Neural progenitor cell (in vitro differentiated cells): ENCODE data around the gene B3GAT1. TPM values are rescaled to one million over a fixed set of nuclear protein-coding genes. Genes with fewer than 3 reads are reported as not detected.

Experiments
- DNase-seq: peaks from one replicate; pipeline ENCODE4 v3.0.0-alpha.2; 2016; ENCODE audit warnings: low spot score
- H2AFZ ChIP-seq: fragments of 200-600 bp; sonication (generic); replicated peaks from 2 replicates; pipeline ENCODE4 v1.6.1; 2016; ENCODE audit warnings: antibody characterized with exemption
- H3F3A ChIP-seq: fragments of 200-600 bp; sonication (generic); 2 replicates; pipeline ENCODE4 v1.6.1; 2016; ENCODE audit warnings: antibody characterized with exemption, low read depth
- H3K27ac ChIP-seq: fragments of 200-600 bp; sonication (generic); 2 replicates; pipeline ENCODE4 v1.5.1; 2016; ENCODE audit warnings: mild to moderate bottlenecking
- H3K27me3 ChIP-seq: fragments of 200-600 bp; sonication (generic); 2 replicates; pipeline ENCODE4 v1.6.1; 2016; ENCODE audit warnings: mild to moderate bottlenecking, moderate library complexity
- H3K36me3 ChIP-seq: fragments of 200-600 bp; sonication (generic); 2 replicates; pipeline ENCODE4 v1.5.1; 2016
- H3K4me1 ChIP-seq: fragments of 200-600 bp; sonication (generic); 2 replicates; pipeline ENCODE4 v1.6.1; 2016; ENCODE audit warnings: mixed run types
- H3K4me2 ChIP-seq: fragments of 200-600 bp; sonication (generic); 2 replicates; pipeline ENCODE4 v1.6.1; 2016
- H3K4me3 ChIP-seq: fragments of 200-600 bp; sonication (generic); 2 replicates; pipeline ENCODE4 v1.5.1; 2016
- H3K79me2 ChIP-seq: fragments of 200-600 bp; sonication (generic); 2 replicates; pipeline ENCODE4 v1.6.1; 2016; ENCODE audit warnings: low read depth
- H3K9ac ChIP-seq: fragments of 200-600 bp; sonication (generic); 2 replicates; pipeline ENCODE4 v1.6.1; 2016
- H3K9me3 ChIP-seq: fragments of 200-600 bp; sonication (generic); 2 replicates; pipeline ENCODE4 v1.5.1; 2016; ENCODE audit warnings: low read depth
- H4K20me1 ChIP-seq: fragments of 200-600 bp; sonication (generic); 2 replicates; pipeline ENCODE4 v1.6.1; 2016; ENCODE audit warnings: low read depth
- H3K27ac Mint-ChIP-seq: 3 replicates; pipeline ENCODE4 v1.8.0; 2021; ENCODE audit warnings: mixed read lengths
- H3K27me3 Mint-ChIP-seq: 2 replicates; pipeline ENCODE4 v1.8.0; 2022; ENCODE audit warnings: low read depth, mild to moderate bottlenecking, inconsistent platforms, moderate library complexity, mixed read lengths; ENCODE audit not compliant: insufficient read depth
- H3K36me3 Mint-ChIP-seq: 3 replicates; pipeline ENCODE4 v1.8.0; 2021; ENCODE audit warnings: mixed read lengths
- H3K4me1 Mint-ChIP-seq: 3 replicates; pipeline ENCODE4 v1.8.0; 2021; ENCODE audit warnings: mixed read lengths
- H3K4me3 Mint-ChIP-seq: 3 replicates; pipeline ENCODE4 v1.8.0; 2021; ENCODE audit warnings: mild to moderate bottlenecking, moderate library complexity, mixed read lengths
- H3K9me3 Mint-ChIP-seq: 3 replicates; pipeline ENCODE4 v1.8.0; 2020; ENCODE audit warnings: mixed read lengths
- EZH2 ChIP-seq: fragments of 200-600 bp; sonication (generic); IDR thresholded peaks from 2 replicates; pipeline ENCODE4 v1.6.1; 2017; ENCODE audit warnings: antibody characterized with exemption, mild to moderate bottlenecking, moderate library complexity
- EZH2phosphoT487 ChIP-seq: fragments of 200-600 bp; sonication (generic); IDR thresholded peaks from 2 replicates; pipeline ENCODE4 v1.6.1; 2017; ENCODE audit warnings: antibody characterized with exemption
- total RNA-seq: library from RNA; depleted of rRNA; stranded (reverse); fragments of >200 nt; gene quantifications from 2 replicates; pipeline ENCODE4 v1.2.3, GENCODE V29; 2015; ENCODE audit warnings: low replicate concordance
- TF ChIP-seq, protein P1 (sequence below): fragments of 200-600 bp; sonication (generic); IDR thresholded peaks from 2 replicates; pipeline ENCODE4 v1.5.1; 2017; ENCODE audit warnings: antibody characterized with exemption, mild to moderate bottlenecking

Gene B3GAT1
- total RNA-seq, 1 donor from 2014 or later = 11.0 TPM

DNA sequence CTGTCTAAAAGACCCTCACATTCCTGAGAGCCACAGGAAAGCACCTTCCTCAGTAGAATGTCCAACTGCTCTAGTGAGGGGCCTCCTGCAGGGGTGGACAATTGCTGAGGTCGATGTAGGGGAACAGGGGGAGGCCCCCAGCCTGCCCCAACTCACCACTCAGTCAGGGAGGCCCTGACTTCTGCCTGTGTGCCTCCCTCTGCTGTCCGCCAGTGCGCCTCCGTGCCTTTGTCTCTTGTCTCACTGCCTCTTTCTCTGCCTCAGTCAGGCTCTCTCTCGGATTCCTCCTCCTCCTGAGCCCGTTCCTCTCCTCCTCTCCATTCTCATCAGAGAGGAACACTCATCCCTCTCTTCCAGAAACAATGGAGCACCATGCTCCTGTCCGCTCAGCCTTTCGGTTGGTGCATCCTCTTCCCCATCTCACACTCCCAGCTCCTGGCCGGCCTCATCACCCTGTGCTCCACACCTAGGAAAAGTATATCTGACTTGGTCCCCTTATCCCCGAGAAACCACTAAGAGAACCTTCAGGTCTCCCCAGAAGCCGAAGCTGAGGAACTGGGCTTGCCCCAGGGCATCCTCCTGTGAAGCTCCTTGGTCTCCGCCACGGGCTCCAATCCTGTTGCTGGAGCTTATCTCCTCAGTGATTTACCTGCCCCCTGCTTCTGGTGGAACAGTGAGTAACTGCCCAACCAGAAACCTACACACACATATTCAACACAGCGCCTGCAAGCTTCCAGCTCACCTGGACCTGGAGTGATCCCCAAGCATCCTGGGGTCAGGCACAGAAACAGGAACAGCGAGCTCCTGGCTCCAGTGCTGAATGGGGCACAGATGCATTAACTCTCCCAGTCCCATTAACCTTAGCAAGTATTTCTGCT is 2.3 kb downstream of the B3GAT1 start:
- Histone ChIP-seq H3K4me3 (no peak overlapping the region), H3K9ac (no peak overlapping the region), H3K79me2 (peaks cover 54% of the 10 kb centered on the region)

GRCh38 chr11:134407923-134408322 is 4.1 kb downstream of the B3GAT1 start:
- H3K36me3 Mint-ChIP-seq = peaks cover 9% of the 10 kb centered on the region
- H3K27me3 Mint-ChIP-seq = peaks cover 9% of the 10 kb centered on the region
- H3K4me3 Mint-ChIP-seq = peak overlapping the region; percentile 58
- H3K27ac Mint-ChIP-seq = no peak overlapping the region
- no peak overlapping the region for H3K9ac ChIP-seq
- peaks cover 60% of the 10 kb centered on the region for H4K20me1 ChIP-seq
- H3K9me3 ChIP-seq = no peaks in the 10 kb centered on the region
- peaks cover 18% of the 10 kb centered on the region for H3K4me1 ChIP-seq
- H3K4me2 ChIP-seq = no peak overlapping the region
- no peak for TF ChIP-seq EZH2
- TF ChIP-seq EZH2phosphoT487 = no peak
- TF ChIP-seq, protein P1, sequence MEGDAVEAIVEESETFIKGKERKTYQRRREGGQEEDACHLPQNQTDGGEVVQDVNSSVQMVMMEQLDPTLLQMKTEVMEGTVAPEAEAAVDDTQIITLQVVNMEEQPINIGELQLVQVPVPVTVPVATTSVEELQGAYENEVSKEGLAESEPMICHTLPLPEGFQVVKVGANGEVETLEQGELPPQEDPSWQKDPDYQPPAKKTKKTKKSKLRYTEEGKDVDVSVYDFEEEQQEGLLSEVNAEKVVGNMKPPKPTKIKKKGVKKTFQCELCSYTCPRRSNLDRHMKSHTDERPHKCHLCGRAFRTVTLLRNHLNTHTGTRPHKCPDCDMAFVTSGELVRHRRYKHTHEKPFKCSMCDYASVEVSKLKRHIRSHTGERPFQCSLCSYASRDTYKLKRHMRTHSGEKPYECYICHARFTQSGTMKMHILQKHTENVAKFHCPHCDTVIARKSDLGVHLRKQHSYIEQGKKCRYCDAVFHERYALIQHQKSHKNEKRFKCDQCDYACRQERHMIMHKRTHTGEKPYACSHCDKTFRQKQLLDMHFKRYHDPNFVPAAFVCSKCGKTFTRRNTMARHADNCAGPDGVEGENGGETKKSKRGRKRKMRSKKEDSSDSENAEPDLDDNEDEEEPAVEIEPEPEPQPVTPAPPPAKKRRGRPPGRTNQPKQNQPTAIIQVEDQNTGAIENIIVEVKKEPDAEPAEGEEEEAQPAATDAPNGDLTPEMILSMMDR = no peak
- H3K9me3 Mint-ChIP-seq = no peaks in the 10 kb centered on the region
- no peaks in the 10 kb centered on the region for H3K36me3 ChIP-seq
- peaks cover 59% of the 10 kb centered on the region for H3K79me2 ChIP-seq
- no peaks in the 10 kb centered on the region for H3K27me3 ChIP-seq
- H3K4me3 ChIP-seq = no peak overlapping the region
- no peak for DNase-seq
- H3K4me1 Mint-ChIP-seq = peaks cover 32% of the 10 kb centered on the region
- peaks cover 10% of the 10 kb centered on the region for H3F3A ChIP-seq
- no peak overlapping the region for H3K27ac ChIP-seq
- H2AFZ ChIP-seq = no peak overlapping the region

More for the DNA sequence above, 2.3 kb downstream of the B3GAT1 start:
- Histone ChIP-seq H3K36me3 (no peaks in the 10 kb centered on the region), H4K20me1 (peaks cover 69% of the 10 kb centered on the region), H3K4me2 (peak overlapping the region; percentile 91), H3K27ac (no peak overlapping the region), H3K4me1 (peaks cover 36% of the 10 kb centered on the region), H3K27me3 (no peaks in the 10 kb centered on the region), H2AFZ (no peak overlapping the region), H3K9me3 (no peaks in the 10 kb centered on the region), H3F3A (peaks cover 29% of the 10 kb centered on the region)
- H3K4me1 Mint-ChIP-seq = peaks cover 48% of the 10 kb centered on the region
- DNase-seq = no peak
- H3K27me3 Mint-ChIP-seq = peaks cover 13% of the 10 kb centered on the region
- H3K9me3 Mint-ChIP-seq = no peaks in the 10 kb centered on the region
- TF ChIP-seq EZH2 (no peak), EZH2phosphoT487 (no peak)
- TF ChIP-seq, protein P1 = no peak
- peaks cover 2% of the 10 kb centered on the region for H3K36me3 Mint-ChIP-seq
- no peak overlapping the region for H3K27ac Mint-ChIP-seq
- H3K4me3 Mint-ChIP-seq = peak overlapping the region; percentile 92

- Histone ChIP-seq H3F3A (peaks cover 6% of the 10 kb centered on the region), H4K20me1 (peaks cover 59% of the 10 kb centered on the region), H3K27me3 (no peaks in the 10 kb centered on the region), H3K4me3 (no peak overlapping the region), H3K27ac (no peak overlapping the region), H3K4me1 (peaks cover 18% of the 10 kb centered on the region), H3K9me3 (no peaks in the 10 kb centered on the region), H2AFZ (no peak overlapping the region), H3K9ac (no peak overlapping the region), H3K4me2 (no peak overlapping the region), H3K79me2 (peaks cover 59% of the 10 kb centered on the region), H3K36me3 (no peaks in the 10 kb centered on the region)
- Mint-ChIP-seq H3K27ac (peak overlapping the region; percentile 21), H3K4me3 (peak overlapping the region; percentile 58), H3K9me3 (no peaks in the 10 kb centered on the region), H3K27me3 (peaks cover 9% of the 10 kb centered on the region), H3K4me1 (peaks cover 32% of the 10 kb centered on the region), H3K36me3 (peaks cover 9% of the 10 kb centered on the region)
- TF ChIP-seq EZH2 = no peak
- TF ChIP-seq, protein P1 = no peak
- no peak for TF ChIP-seq EZH2phosphoT487
- DNase-seq = no peak
Measured at GRCh38 chr11:134407321-134407828, 4.7 kb downstream of the B3GAT1 start.
